ENCODE data around the gene ATAD3A. TPM values are rescaled to one million over a fixed set of nuclear protein-coding genes. Genes with fewer than 3 reads are reported as not detected.

Gene ATAD3A
- total and polyA plus RNA-seq, 2 experiments from 2014 or later = 36.5 to 80.3 TPM

DNA sequence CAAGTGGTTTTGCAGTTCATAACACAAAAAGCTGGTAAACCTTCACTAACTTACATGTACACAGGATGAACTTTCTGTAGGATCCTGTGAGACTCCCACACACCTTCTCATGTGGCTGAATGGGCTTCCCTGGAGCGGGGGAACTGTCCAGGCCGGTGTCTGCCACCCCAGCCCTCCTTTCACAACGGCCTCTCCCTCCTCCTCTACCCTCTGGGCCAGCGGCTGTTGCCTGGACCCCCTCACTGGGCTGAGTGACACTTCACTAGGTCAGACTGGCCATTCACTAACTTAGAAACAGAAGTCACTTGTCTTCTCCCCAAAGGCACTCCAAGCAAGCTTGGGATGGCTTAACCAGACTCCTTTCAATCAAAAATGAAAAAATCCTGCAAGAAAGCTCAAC, 46.6 kb downstream of the ATAD3A start:
- Histone ChIP-seq H3K27ac (ENCODE audit: low read depth) (no peak overlapping the region), H4K20me1 (replicated peaks; ENCODE audit: insufficient read depth) (peaks cover 9% of the 10 kb centered on the region), H3K4me2 (no peak overlapping the region), H3K4me1 (ENCODE audit: insufficient read depth) (no peaks in the 10 kb centered on the region), H3K36me3 (ENCODE audit: insufficient read depth) (peaks cover 10% of the 10 kb centered on the region; the same call in 1 of the 2 replicates), H2AFZ (no peak overlapping the region), H3K79me2 (replicated peaks; ENCODE audit: insufficient read depth) (peaks cover 7% of the 10 kb centered on the region), H3K27me3 (ENCODE audit: insufficient read depth) (no peaks in the 10 kb centered on the region), H3K9me2 (ENCODE audit: insufficient read depth) (no peaks in the 10 kb centered on the region), H3K4me3 (no peak overlapping the region), H3F3A (replicated peaks; ENCODE audit: low read depth) (peaks cover 13% of the 10 kb centered on the region)
- TF ChIP-seq CREB1 (CRISPR knock-in tag; IDR thresholded peaks at IDR 0.05; ENCODE audit: low read depth) = no peak
- TF ChIP-seq, protein P1, sequence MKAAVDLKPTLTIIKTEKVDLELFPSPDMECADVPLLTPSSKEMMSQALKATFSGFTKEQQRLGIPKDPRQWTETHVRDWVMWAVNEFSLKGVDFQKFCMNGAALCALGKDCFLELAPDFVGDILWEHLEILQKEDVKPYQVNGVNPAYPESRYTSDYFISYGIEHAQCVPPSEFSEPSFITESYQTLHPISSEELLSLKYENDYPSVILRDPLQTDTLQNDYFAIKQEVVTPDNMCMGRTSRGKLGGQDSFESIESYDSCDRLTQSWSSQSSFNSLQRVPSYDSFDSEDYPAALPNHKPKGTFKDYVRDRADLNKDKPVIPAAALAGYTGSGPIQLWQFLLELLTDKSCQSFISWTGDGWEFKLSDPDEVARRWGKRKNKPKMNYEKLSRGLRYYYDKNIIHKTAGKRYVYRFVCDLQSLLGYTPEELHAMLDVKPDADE (IDR thresholded peaks at IDR 0.05) = no peak
- TF ChIP-seq ZNF331 (CRISPR knock-in tag; IDR thresholded peaks at IDR 0.05; ENCODE audit: low read depth) = no peak
- no peak for TF ChIP-seq EZH2phosphoT487 (IDR thresholded peaks at IDR 0.05; ENCODE audit: unreplicated experiment)
- no peak for TF ChIP-seq JUNB (IDR thresholded peaks at IDR 0.05; ENCODE audit: unreplicated experiment)
- TF ChIP-seq STAT1 (IDR thresholded peaks at IDR 0.05; ENCODE audit: unreplicated experiment) = no peak
- TF ChIP-seq, protein P2, sequence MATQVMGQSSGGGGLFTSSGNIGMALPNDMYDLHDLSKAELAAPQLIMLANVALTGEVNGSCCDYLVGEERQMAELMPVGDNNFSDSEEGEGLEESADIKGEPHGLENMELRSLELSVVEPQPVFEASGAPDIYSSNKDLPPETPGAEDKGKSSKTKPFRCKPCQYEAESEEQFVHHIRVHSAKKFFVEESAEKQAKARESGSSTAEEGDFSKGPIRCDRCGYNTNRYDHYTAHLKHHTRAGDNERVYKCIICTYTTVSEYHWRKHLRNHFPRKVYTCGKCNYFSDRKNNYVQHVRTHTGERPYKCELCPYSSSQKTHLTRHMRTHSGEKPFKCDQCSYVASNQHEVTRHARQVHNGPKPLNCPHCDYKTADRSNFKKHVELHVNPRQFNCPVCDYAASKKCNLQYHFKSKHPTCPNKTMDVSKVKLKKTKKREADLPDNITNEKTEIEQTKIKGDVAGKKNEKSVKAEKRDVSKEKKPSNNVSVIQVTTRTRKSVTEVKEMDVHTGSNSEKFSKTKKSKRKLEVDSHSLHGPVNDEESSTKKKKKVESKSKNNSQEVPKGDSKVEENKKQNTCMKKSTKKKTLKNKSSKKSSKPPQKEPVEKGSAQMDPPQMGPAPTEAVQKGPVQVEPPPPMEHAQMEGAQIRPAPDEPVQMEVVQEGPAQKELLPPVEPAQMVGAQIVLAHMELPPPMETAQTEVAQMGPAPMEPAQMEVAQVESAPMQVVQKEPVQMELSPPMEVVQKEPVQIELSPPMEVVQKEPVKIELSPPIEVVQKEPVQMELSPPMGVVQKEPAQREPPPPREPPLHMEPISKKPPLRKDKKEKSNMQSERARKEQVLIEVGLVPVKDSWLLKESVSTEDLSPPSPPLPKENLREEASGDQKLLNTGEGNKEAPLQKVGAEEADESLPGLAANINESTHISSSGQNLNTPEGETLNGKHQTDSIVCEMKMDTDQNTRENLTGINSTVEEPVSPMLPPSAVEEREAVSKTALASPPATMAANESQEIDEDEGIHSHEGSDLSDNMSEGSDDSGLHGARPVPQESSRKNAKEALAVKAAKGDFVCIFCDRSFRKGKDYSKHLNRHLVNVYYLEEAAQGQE (IDR thresholded peaks at IDR 0.05; ENCODE audit: unreplicated experiment) = no peak
- TF ChIP-seq ZNF462 (CRISPR knock-in tag; IDR thresholded peaks at IDR 0.05) = no peak
- TF ChIP-seq POLR2AphosphoS5 (IDR thresholded peaks at IDR 0.05; ENCODE audit: low read depth) = no peak
- no peak for TF ChIP-seq NANOG (IDR thresholded peaks at IDR 0.05; ENCODE audit: borderline replicate concordance)
- no peak for TF ChIP-seq EZH2 (IDR thresholded peaks at IDR 0.05; ENCODE audit: low read depth, unreplicated experiment)
- TF ChIP-seq ZNF114 (CRISPR knock-in tag; IDR thresholded peaks at IDR 0.05) = no peak
- no peak for TF ChIP-seq CTCF (conservative IDR thresholded peaks at IDR 0.05; ENCODE audit: low read depth in 2 of 2)
- H3K9me3 Mint-ChIP-seq = no peaks in the 10 kb centered on the region
- H3K36me3 Mint-ChIP-seq (ENCODE audit: low read depth) = peaks cover 29% of the 10 kb centered on the region
- no peak overlapping the region for H3K4me3 Mint-ChIP-seq
- H3K27ac Mint-ChIP-seq = no peak overlapping the region
- no peak for DNase-seq (ENCODE audit: low spot score)
- no peaks in the 10 kb centered on the region; the same call in 2 of the 3 replicates for H3K4me1 Mint-ChIP-seq
- peak; percentile 15; the same call in 2 of the 3 replicates for ATAC-seq
- H3K27me3 Mint-ChIP-seq (ENCODE audit: insufficient read depth, low read depth, poor library complexity) = peaks cover 17% of the 10 kb centered on the region

Data from GM23338 (cell line).